Measurements from ENCODE around the gene TCAF2. TPM values are rescaled to one million over a fixed set of nuclear protein-coding genes. Genes with fewer than 3 reads are reported as not detected.
"Not testable (repeated sequence)": the region's sequence is repeated elsewhere in the genome, so short reads cannot be mapped to it uniquely, and the experiment has no call there.

TCAF2 gene
- total RNA-seq, result 1 to 10 TPM; 1.6 to 2.9 (median 2.3) TPM

DNA sequence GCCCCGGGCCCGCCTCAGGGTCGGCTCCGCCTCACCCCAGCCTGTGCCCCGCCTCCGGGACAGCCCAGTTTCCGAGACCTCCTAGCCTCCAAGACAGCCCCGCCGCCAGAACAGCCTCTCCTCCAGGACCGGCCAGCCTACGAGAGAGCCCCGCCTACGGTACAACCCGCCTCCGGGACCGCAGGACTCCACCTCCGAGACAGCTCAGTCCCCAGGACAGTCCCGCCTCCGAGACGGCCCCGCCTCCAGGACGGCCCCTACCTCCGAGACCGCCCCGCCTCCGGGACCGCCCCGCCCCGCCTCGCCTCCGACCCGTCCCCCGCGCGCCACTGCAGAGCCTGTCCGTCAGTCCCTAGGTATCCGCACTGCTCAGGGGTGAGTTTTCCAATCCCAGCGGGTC is at the start of gene TCAF2:
Gene TCAF2 (plus strand): TSS at position 329 of the 400 bp plus-strand sequence.
- H3K36me3 ChIP-seq; H3K4me1 ChIP-seq; intact Hi-C loops (cut with DNase I; ENCODE audit: low total_unique reads); H3K27me3 ChIP-seq; in situ Hi-C loops (cut with MboI; ENCODE audit: low sequenced_read_pairs in 4 of 4); H3K9me3 ChIP-seq; H3K27ac ChIP-seq: not testable (repeated sequence)
- H3K4me3 ChIP-seq, result peak within 1 kb of the TSS in 2 of 4 donors; percentile 45 to 49
- DNase-seq (peak; percentile 52 to 72), ATAC-seq (peak; percentile 84 to 85)

DNA sequence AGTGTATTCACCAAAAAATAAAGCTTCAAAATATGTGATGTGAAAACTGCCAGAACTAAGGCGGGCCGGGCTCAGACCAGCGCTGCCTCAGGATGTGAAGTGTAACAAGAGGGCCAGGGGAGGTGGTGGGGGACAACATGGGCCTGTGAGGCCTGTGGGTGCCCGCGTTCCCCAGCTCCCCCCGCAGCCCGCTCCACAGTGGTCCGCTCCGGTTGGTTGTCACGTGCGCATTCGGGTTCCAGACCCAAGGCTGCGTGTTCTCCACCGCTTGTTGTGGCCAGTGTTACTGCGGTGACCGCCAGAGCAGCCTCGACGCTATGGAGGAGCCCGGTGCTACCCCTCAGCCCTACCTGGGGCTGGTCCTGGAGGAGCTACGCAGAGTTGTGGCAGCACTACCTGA is 49.3 kb upstream of the TCAF2 start, which contains the start of gene CTAGE15:
Gene CTAGE15 (plus strand): TSS at position 301 of the 400 bp plus-strand sequence. CDS start 17 bp downstream, at position 318.
- H3K4me1 ChIP-seq; H3K36me3 ChIP-seq; DNase-seq; in situ Hi-C loops (cut with MboI; ENCODE audit: low sequenced_read_pairs in 4 of 4); ATAC-seq; H3K4me3 ChIP-seq; intact Hi-C loops (cut with DNase I; ENCODE audit: low total_unique reads); H3K27ac ChIP-seq; H3K27me3 ChIP-seq; H3K9me3 ChIP-seq: not testable (repeated sequence)

DNA sequence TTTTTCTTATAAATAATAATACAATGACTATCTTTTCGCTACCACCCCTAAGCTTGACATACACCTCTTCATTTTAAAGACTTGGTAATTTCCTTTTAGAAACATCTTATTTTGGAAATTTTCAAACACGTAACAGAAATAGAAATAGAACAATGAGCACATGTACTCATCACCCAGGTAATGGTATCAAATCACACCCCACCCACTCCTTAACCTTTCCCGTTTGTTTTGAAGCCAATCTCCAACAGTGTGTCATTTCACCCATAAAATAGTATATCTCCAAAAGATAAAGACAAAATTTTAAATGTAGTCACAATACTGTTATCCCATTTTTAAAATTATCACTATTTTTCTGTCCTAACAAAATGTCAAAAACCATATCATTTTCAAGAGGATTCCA is 32.6 kb upstream of the TCAF2 start:
- H3K27me3 ChIP-seq; ATAC-seq; intact Hi-C loops (cut with DNase I; ENCODE audit: low total_unique reads); in situ Hi-C loops (cut with MboI; ENCODE audit: low sequenced_read_pairs in 4 of 4); H3K27ac ChIP-seq; H3K36me3 ChIP-seq; H3K4me1 ChIP-seq; H3K9me3 ChIP-seq; H3K4me3 ChIP-seq; DNase-seq: not testable (repeated sequence)

- H3K36me3 ChIP-seq; in situ Hi-C loops (cut with MboI; ENCODE audit: low sequenced_read_pairs in 4 of 4); ATAC-seq; H3K4me1 ChIP-seq; H3K4me3 ChIP-seq; H3K9me3 ChIP-seq; H3K27ac ChIP-seq; H3K27me3 ChIP-seq; DNase-seq; intact Hi-C loops (cut with DNase I; ENCODE audit: low total_unique reads): not testable (repeated sequence)
These were observed 30.9 kb upstream of the TCAF2 start for GRCh38 chr7:143589897-143590296.

- H3K4me3 ChIP-seq; H3K9me3 ChIP-seq; H3K36me3 ChIP-seq; DNase-seq; in situ Hi-C loops (cut with MboI; ENCODE audit: low sequenced_read_pairs in 4 of 4); H3K27me3 ChIP-seq; H3K4me1 ChIP-seq; intact Hi-C loops (cut with DNase I; ENCODE audit: low total_unique reads); H3K27ac ChIP-seq; ATAC-seq: not testable (repeated sequence)
These were observed 22.7 kb upstream of the TCAF2 start for GRCh38 chr7:143598086-143598485.

DNA sequence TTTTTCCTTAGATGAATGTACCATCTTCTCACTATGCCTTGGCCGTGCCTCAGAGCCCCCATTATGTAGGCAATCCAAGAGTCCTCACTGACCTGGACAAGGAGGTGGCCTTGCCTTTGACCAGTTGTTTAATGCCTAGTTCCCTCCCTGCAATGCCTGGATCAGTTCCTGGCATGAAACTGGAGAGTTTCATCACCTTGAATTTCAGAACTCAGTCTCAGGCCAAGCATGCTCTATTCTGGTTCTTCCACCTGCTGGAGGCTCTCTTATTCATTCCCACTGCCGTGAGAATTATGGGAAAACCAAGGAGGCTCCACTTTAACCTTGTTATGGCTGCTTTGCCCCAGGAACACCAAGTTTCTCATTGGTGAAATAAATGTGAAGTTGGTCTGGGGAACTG is 17.2 kb upstream of the TCAF2 start:
- H3K27ac ChIP-seq; intact Hi-C loops (cut with DNase I; ENCODE audit: low total_unique reads); H3K4me3 ChIP-seq; DNase-seq; in situ Hi-C loops (cut with MboI; ENCODE audit: low sequenced_read_pairs in 4 of 4); H3K36me3 ChIP-seq; H3K9me3 ChIP-seq; H3K27me3 ChIP-seq; H3K4me1 ChIP-seq: not testable (repeated sequence)
- peak in 1 of 2 donors; percentile 80 for ATAC-seq

- intact Hi-C loops (cut with DNase I; ENCODE audit: low total_unique reads); in situ Hi-C loops (cut with MboI; ENCODE audit: low sequenced_read_pairs in 4 of 4): not testable (repeated sequence)
These were observed 14.7 kb upstream of the TCAF2 start for GRCh38 chr7:143606088-143606487.

GRCh38 chr7:143615545-143615944 is 5.2 kb upstream of the TCAF2 start:
- H3K36me3 ChIP-seq; H3K4me1 ChIP-seq; DNase-seq; ATAC-seq; H3K27me3 ChIP-seq; H3K4me3 ChIP-seq; H3K9me3 ChIP-seq; in situ Hi-C loops (cut with MboI; ENCODE audit: low sequenced_read_pairs in 4 of 4); H3K27ac ChIP-seq; intact Hi-C loops (cut with DNase I; ENCODE audit: low total_unique reads): not testable (repeated sequence)

More at GRCh38 chr7:143606088-143606487, 14.7 kb upstream of the TCAF2 start:
- not testable (repeated sequence) for H3K27me3 ChIP-seq, H3K4me1 ChIP-seq, H3K36me3 ChIP-seq, H3K4me3 ChIP-seq, H3K27ac ChIP-seq, DNase-seq, H3K9me3 ChIP-seq
- ATAC-seq, result peak; percentile 84 to 92

GRCh38 chr7:143617204-143617603 is 3.6 kb upstream of the TCAF2 start:
- H3K9me3 ChIP-seq; intact Hi-C loops (cut with DNase I; ENCODE audit: low total_unique reads); DNase-seq; H3K27ac ChIP-seq; in situ Hi-C loops (cut with MboI; ENCODE audit: low sequenced_read_pairs in 4 of 4); H3K36me3 ChIP-seq; H3K27me3 ChIP-seq; H3K4me3 ChIP-seq; H3K4me1 ChIP-seq: not testable (repeated sequence)
- ATAC-seq, result peak; percentile 70

All from gastrocnemius medialis (tissue), 4 donors.